ENCODE results near the gene HSPA13.

GRCh38 chr21:14388282-14388681, 5.3 kb upstream of the HSPA13 start:
- TF ChIP-seq, protein P1, sequence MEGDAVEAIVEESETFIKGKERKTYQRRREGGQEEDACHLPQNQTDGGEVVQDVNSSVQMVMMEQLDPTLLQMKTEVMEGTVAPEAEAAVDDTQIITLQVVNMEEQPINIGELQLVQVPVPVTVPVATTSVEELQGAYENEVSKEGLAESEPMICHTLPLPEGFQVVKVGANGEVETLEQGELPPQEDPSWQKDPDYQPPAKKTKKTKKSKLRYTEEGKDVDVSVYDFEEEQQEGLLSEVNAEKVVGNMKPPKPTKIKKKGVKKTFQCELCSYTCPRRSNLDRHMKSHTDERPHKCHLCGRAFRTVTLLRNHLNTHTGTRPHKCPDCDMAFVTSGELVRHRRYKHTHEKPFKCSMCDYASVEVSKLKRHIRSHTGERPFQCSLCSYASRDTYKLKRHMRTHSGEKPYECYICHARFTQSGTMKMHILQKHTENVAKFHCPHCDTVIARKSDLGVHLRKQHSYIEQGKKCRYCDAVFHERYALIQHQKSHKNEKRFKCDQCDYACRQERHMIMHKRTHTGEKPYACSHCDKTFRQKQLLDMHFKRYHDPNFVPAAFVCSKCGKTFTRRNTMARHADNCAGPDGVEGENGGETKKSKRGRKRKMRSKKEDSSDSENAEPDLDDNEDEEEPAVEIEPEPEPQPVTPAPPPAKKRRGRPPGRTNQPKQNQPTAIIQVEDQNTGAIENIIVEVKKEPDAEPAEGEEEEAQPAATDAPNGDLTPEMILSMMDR (IDR thresholded peaks at IDR 0.05): no peak
- no peak for TF ChIP-seq POLR2A (IDR thresholded peaks at IDR 0.05)
